Measurements from ENCODE around the gene C16orf82. TPM values are rescaled to one million over a fixed set of nuclear protein-coding genes. Genes with fewer than 3 reads are reported as not detected.

C16orf82 gene
- total RNA-seq (2021) (not detected in 3 replicates), Bru-seq, nascent RNA (not detected)
- long read RNA-seq, experiment 1: 0 reads
- long read RNA-seq, experiment 2: 0 reads
- long read RNA-seq, experiment 3: 0 reads

DNA sequence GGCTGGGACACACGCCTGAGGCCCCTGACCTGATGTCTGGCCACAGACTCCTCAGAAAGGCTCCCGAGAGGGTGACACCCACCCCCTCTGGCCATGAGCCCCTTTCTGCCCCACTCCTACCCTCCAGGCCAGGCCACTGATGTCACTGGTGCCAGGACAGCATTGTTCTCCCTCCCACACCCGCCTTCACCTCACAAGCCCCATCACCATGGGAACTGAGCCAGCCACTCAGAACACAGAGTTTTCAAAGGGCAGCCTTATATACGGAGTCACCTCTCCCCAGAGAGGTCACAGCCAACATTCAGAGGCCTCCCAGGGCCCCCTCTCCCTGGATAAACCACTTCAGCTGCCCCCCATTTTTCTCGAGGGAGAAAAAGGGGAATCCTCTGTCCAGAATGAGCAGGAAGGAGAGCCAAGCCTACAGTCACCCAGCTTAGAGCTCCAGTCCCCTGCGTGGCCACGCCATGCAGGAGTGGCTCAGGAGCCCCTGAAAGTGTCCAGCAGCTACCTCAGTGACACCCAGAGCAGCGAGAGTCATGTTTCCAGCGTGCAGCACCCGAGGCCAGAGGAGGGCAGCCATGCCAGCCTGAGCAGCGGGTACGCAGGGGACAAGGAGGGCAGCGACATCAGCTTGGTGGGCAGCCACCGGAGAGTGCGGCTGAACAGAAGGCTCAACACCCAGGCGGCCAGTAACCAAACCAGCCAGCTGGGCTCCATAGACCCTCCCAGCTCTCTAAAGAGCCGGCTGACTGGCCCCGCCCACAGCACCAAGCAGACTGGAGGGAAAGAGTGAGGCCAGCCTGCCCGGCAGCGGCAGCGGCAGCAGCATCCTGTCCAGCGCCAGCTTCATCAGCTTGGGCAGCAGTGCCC, at the start of gene C16orf82:
C16orf82 (plus strand) TSS at position 260 of the 870 bp plus-strand sequence.
- no peaks in the 10 kb centered on the region for H3K36me3 Mint-ChIP-seq
- H3K27ac Mint-ChIP-seq: no peak within 1 kb of the TSS
- peaks cover 6% of the 10 kb centered on the region for H3K4me1 Mint-ChIP-seq
- POLR2A ChIA-PET: interaction anchor here (0.6 kb wide), 1 partner anchor 50 kb away, joined by 9 read pairs; no protein-coding TSS in a partner anchor
- DNase-seq (ENCODE audit: low spot score) (peak; percentile 64), ATAC-seq (peak; percentile 93)
- CTCF ChIA-PET: interaction anchor here (1.0 to 1.6 kb wide), 3 partner anchors 18 to 103 kb away, joined by 3 to 30 read pairs (median 3); no protein-coding TSS in a partner anchor
- no peaks in the 10 kb centered on the region for H3K9me3 Mint-ChIP-seq
- peaks cover 2% of the 10 kb centered on the region for H3K27me3 Mint-ChIP-seq (ENCODE audit: low read depth)
- no peak within 1 kb of the TSS; the same call in 1 of the 2 replicates for H3K4me3 Mint-ChIP-seq
- TF ChIP-seq MYBL2 (CRISPR knock-in tag; IDR thresholded peaks at IDR 0.05): no peak

DNA sequence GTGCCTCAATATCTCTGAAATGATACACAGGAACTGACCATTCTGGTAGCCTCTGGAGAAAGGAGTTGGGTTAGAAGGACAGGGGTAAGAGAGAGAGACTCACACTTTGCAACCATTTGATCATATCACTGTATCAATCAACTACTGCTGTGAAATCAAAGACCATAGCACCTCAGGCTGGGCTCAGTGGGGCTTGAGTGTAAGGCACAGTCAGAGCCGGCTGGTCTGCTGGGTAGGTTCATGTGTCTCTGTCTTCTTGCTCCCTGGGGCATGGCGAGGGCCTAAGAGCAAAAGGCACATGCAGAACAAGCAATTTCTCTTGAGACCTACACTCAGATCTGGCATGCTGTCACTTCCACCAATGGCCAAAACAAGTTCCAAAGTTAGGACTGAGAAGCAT, 46.7 kb upstream of the C16orf82 start:
- H3K27ac Mint-ChIP-seq: no peak overlapping the region
- TF ChIP-seq TEAD1 (CRISPR knock-in tag; IDR thresholded peaks at IDR 0.05) (no peak), ZNF138 (CRISPR knock-in tag; conservative IDR thresholded peaks at IDR 0.05) (no peak)
- TF ChIP-seq, protein P1, sequence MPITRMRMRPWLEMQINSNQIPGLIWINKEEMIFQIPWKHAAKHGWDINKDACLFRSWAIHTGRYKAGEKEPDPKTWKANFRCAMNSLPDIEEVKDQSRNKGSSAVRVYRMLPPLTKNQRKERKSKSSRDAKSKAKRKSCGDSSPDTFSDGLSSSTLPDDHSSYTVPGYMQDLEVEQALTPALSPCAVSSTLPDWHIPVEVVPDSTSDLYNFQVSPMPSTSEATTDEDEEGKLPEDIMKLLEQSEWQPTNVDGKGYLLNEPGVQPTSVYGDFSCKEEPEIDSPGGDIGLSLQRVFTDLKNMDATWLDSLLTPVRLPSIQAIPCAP (CRISPR knock-in tag; IDR thresholded peaks at IDR 0.05): no peak
- TF ChIP-seq, protein P2, sequence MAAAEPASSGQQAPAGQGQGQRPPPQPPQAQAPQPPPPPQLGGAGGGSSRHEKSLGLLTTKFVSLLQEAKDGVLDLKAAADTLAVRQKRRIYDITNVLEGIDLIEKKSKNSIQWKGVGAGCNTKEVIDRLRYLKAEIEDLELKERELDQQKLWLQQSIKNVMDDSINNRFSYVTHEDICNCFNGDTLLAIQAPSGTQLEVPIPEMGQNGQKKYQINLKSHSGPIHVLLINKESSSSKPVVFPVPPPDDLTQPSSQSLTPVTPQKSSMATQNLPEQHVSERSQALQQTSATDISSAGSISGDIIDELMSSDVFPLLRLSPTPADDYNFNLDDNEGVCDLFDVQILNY (CRISPR knock-in tag; IDR thresholded peaks at IDR 0.05): no peak
- TF ChIP-seq, protein P3, sequence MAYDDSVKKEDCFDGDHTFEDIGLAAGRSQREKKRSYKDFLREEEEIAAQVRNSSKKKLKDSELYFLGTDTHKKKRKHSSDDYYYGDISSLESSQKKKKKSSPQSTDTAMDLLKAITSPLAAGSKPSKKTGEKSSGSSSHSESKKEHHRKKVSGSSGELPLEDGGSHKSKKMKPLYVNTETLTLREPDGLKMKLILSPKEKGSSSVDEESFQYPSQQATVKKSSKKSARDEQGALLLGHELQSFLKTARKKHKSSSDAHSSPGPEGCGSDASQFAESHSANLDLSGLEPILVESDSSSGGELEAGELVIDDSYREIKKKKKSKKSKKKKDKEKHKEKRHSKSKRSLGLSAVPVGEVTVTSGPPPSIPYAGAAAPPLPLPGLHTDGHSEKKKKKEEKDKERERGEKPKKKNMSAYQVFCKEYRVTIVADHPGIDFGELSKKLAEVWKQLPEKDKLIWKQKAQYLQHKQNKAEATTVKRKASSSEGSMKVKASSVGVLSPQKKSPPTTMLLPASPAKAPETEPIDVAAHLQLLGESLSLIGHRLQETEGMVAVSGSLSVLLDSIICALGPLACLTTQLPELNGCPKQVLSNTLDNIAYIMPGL (CRISPR knock-in tag; IDR thresholded peaks at IDR 0.05): no peak
- DNase-seq (ENCODE audit: low spot score) (no peak), ATAC-seq (no peak)
- H3K4me3 Mint-ChIP-seq: no peak overlapping the region
- ChIA-PET POLR2A (no interaction called here), CTCF (no interaction called here)
- peaks cover 42% of the 10 kb centered on the region for H3K9me3 Mint-ChIP-seq
- 0 out of 2 replicates have a peak, but pooled peaks cover 2% of the 10 kb centered on the region for H3K27me3 Mint-ChIP-seq (ENCODE audit: low read depth)
- H3K4me1 Mint-ChIP-seq: peaks cover 10% of the 10 kb centered on the region; the same call in 1 of the 2 replicates
- H3K36me3 Mint-ChIP-seq: peaks cover 6% of the 10 kb centered on the region

DNA sequence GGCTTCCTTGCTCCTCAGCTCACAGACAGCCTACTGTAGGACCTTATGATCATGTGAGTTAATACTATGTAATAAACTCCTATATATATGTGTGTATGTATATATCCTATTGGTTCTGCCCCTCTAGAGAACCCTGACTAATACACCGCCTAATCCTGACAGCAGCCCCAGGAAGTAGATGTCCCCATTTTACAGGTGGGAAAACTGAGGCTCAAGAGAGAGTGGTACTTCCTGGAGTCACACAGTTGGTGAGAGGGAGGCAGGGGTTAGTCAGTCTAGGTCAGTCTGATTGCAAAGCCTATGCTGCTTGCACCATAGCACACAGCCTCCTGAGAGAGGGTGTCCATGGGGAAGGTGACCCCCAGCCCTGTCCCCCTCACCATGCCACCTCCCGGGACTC, 42.7 kb upstream of the C16orf82 start:
- ATAC-seq (no peak), DNase-seq (ENCODE audit: low spot score) (no peak)
- H3K27me3 Mint-ChIP-seq (ENCODE audit: low read depth): 0 out of 2 replicates have a peak, but pooled peaks cover 2% of the 10 kb centered on the region
- H3K4me3 Mint-ChIP-seq: no peak overlapping the region
- ChIA-PET CTCF (no interaction called here), POLR2A (no interaction called here)
- H3K27ac Mint-ChIP-seq: no peak overlapping the region
- peaks cover 4% of the 10 kb centered on the region for H3K36me3 Mint-ChIP-seq
- no peak for TF ChIP-seq TEAD4 (CRISPR knock-in tag; IDR thresholded peaks at IDR 0.05)
- TF ChIP-seq, protein P4, sequence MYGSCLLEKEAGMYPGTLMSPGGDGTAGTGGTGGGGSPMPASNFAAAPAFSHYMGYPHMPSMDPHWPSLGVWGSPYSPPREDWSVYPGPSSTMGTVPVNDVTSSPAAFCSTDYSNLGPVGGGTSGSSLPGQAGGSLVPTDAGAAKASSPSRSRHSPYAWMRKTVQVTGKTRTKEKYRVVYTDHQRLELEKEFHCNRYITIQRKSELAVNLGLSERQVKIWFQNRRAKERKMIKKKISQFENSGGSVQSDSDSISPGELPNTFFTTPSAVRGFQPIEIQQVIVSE (CRISPR knock-in tag; IDR thresholded peaks at IDR 0.05; ENCODE audit: borderline replicate concordance): no peak
- TF ChIP-seq, protein P2 (CRISPR knock-in tag; IDR thresholded peaks at IDR 0.05): no peak
- H3K9me3 Mint-ChIP-seq: peaks cover 43% of the 10 kb centered on the region
- no peaks in the 10 kb centered on the region for H3K4me1 Mint-ChIP-seq

DNA sequence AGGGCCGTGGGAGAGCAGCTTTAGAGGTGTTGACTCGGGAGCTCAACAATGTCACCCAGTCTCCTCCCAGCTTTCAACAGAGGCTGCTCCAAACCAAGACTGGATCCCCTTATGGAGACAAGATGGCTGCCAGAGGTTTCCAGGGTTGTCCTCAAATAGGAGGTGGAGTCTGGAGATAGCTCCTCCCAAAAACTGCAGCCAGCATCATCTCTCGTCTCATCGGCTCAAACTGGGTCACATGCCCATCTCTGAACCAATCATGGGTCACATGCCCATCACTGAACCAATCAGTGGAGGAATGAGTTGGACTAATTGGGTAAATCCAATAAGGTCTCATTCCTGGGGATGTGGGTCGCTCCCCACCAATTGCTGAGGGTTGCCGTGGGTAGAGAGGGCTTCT, 41.1 kb upstream of the C16orf82 start:
- no peak overlapping the region for H3K27ac Mint-ChIP-seq
- H3K4me3 Mint-ChIP-seq: no peak overlapping the region
- peaks cover 2% of the 10 kb centered on the region; the same call in 1 of the 2 replicates for H3K27me3 Mint-ChIP-seq (ENCODE audit: low read depth)
- peaks cover 27% of the 10 kb centered on the region for H3K9me3 Mint-ChIP-seq
- ATAC-seq (no peak), DNase-seq (ENCODE audit: low spot score) (no peak)
- H3K36me3 Mint-ChIP-seq: no peaks in the 10 kb centered on the region
- ChIA-PET POLR2A (no interaction called here), CTCF (interaction anchor here (1.3 kb wide), 1 partner anchor 85 kb away, joined by 4 read pairs; no protein-coding TSS in a partner anchor)
- no peaks in the 10 kb centered on the region for H3K4me1 Mint-ChIP-seq
- TF ChIP-seq, protein P5, sequence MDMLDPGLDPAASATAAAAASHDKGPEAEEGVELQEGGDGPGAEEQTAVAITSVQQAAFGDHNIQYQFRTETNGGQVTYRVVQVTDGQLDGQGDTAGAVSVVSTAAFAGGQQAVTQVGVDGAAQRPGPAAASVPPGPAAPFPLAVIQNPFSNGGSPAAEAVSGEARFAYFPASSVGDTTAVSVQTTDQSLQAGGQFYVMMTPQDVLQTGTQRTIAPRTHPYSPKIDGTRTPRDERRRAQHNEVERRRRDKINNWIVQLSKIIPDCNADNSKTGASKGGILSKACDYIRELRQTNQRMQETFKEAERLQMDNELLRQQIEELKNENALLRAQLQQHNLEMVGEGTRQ (CRISPR knock-in tag; IDR thresholded peaks at IDR 0.05): peak; percentile 50; the same call in 1 of the 2 replicates
- TF ChIP-seq PRRX2 (CRISPR knock-in tag; IDR thresholded peaks at IDR 0.05) (no peak), SP1 (CRISPR knock-in tag; conservative IDR thresholded peaks at IDR 0.05) (no peak)
- TF ChIP-seq, protein P6, sequence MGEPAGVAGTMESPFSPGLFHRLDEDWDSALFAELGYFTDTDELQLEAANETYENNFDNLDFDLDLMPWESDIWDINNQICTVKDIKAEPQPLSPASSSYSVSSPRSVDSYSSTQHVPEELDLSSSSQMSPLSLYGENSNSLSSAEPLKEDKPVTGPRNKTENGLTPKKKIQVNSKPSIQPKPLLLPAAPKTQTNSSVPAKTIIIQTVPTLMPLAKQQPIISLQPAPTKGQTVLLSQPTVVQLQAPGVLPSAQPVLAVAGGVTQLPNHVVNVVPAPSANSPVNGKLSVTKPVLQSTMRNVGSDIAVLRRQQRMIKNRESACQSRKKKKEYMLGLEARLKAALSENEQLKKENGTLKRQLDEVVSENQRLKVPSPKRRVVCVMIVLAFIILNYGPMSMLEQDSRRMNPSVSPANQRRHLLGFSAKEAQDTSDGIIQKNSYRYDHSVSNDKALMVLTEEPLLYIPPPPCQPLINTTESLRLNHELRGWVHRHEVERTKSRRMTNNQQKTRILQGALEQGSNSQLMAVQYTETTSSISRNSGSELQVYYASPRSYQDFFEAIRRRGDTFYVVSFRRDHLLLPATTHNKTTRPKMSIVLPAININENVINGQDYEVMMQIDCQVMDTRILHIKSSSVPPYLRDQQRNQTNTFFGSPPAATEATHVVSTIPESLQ (CRISPR knock-in tag; IDR thresholded peaks at IDR 0.05): no peak

Measured in WTC11 (cell line).